DND-41 (cell line): ENCODE data around the gene ANKMY1.

Experiments
- ATAC-seq: fragments of 200-7000 bp; cut with Tn5 transposase; 3 replicates; pipeline ENCODE4 v1.9.1; 2021; ENCODE audit warnings: low read depth; ENCODE audit not compliant: insufficient read depth
- DNase-seq: peaks from one replicate; pipeline ENCODE4 v3.0.0-alpha.2; 2020
- H2AFZ ChIP-seq: 2 replicates; pipeline ENCODE4 v1.6.0; 2012; ENCODE audit warnings: low read depth, low read length
- H3K27ac ChIP-seq: 2 replicates; pipeline ENCODE4 v1.5.1; 2012; ENCODE audit warnings: low read length, inconsistent platforms
- H3K27me3 ChIP-seq: fragments of 200-600 bp; sonication (generic); 2 replicates; pipeline ENCODE4 v1.6.0; 2012; ENCODE audit warnings: low read length, mild to moderate bottlenecking, inconsistent platforms; ENCODE audit not compliant: insufficient read depth, poor library complexity
- H3K36me3 ChIP-seq: 2 replicates; pipeline ENCODE4 v1.5.1; 2012; ENCODE audit warnings: low read length, inconsistent platforms; ENCODE audit not compliant: insufficient read depth
- H3K4me1 ChIP-seq: 2 replicates; pipeline ENCODE4 v1.5.1; 2012; ENCODE audit warnings: mild to moderate bottlenecking, low read length; ENCODE audit not compliant: insufficient read depth
- H3K4me2 ChIP-seq: 2 replicates; pipeline ENCODE4 v1.6.0; 2012; ENCODE audit warnings: mild to moderate bottlenecking, moderate library complexity, low read length, inconsistent platforms; ENCODE audit not compliant: insufficient read depth
- H3K4me3 ChIP-seq, 2 experiments: fragments of 200-600 bp in 1 of 2; shearing (Covaris generic) in 1 of 2; 2 replicates each; pipeline ENCODE4 v1.5.1; 2012 to 2016; ENCODE audit warnings: inconsistent platforms in 2 of 2, low read length in 2 of 2, mild to moderate bottlenecking in 2 of 2, low read depth in 1 of 2, moderate library complexity in 1 of 2
- H3K79me2 ChIP-seq: 2 replicates; pipeline ENCODE4 v1.6.0; 2012; ENCODE audit warnings: low read length, inconsistent platforms; ENCODE audit not compliant: insufficient read depth
- H3K9ac ChIP-seq: 2 replicates; pipeline ENCODE4 v1.6.0; 2012; ENCODE audit warnings: low read depth, mild to moderate bottlenecking, inconsistent platforms, low read length, moderate library complexity
- H3K9me3 ChIP-seq: 2 replicates; pipeline ENCODE4 v1.5.1; 2012; ENCODE audit warnings: low read length, moderate library complexity, mild to moderate bottlenecking, inconsistent platforms; ENCODE audit not compliant: insufficient read depth, severe bottlenecking
- H4K20me1 ChIP-seq: 2 replicates; pipeline ENCODE4 v1.6.0; 2012; ENCODE audit warnings: low read length; ENCODE audit not compliant: insufficient read depth
- EZH2 ChIP-seq: IDR thresholded peaks from 3 replicates; pipeline ENCODE4 v1.6.1; 2012; ENCODE audit warnings: borderline replicate concordance, low read depth, mild to moderate bottlenecking, moderate library complexity, low read length, inconsistent platforms; ENCODE audit not compliant: severe bottlenecking
- TF ChIP-seq, protein P1 (sequence below): IDR thresholded peaks from 2 replicates; pipeline ENCODE4 v1.5.1; 2012; ENCODE audit warnings: borderline replicate concordance, low read length, moderate library complexity, mild to moderate bottlenecking; ENCODE audit not compliant: poor library complexity, severe bottlenecking; ENCODE audit errors: extremely low read depth

The ANKMY1 gene

DNA sequence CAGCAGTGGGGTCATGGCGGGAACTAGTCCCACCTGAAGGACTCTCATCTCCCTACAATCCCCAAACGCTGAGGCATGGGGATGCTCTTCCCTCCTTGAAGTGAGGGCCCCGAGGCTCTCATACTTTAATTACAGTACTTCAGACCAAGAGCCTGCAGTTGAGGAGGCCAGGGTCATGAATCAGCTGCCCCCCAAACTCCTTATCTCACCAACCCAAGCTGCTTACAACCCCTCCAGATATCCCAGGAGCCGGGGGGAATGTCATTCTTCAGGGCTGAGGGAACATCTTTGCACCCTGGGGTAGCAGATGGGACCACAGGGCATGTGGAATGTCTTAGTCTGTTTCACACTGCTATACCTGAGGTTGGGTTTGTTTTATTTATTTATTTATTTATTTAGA is 26.0 kb upstream of the ANKMY1 start:
- peaks cover 43% of the 10 kb centered on the region for H3K4me1 ChIP-seq
- DNase-seq (no peak), ATAC-seq (no peak)
- no peak for TF ChIP-seq EZH2
- TF ChIP-seq, protein P1, sequence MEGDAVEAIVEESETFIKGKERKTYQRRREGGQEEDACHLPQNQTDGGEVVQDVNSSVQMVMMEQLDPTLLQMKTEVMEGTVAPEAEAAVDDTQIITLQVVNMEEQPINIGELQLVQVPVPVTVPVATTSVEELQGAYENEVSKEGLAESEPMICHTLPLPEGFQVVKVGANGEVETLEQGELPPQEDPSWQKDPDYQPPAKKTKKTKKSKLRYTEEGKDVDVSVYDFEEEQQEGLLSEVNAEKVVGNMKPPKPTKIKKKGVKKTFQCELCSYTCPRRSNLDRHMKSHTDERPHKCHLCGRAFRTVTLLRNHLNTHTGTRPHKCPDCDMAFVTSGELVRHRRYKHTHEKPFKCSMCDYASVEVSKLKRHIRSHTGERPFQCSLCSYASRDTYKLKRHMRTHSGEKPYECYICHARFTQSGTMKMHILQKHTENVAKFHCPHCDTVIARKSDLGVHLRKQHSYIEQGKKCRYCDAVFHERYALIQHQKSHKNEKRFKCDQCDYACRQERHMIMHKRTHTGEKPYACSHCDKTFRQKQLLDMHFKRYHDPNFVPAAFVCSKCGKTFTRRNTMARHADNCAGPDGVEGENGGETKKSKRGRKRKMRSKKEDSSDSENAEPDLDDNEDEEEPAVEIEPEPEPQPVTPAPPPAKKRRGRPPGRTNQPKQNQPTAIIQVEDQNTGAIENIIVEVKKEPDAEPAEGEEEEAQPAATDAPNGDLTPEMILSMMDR = no peak
- H3K27ac ChIP-seq = peak overlapping the region; percentile 57
- H3K79me2 ChIP-seq = peaks cover 82% of the 10 kb centered on the region
- H4K20me1 ChIP-seq = peaks cover 62% of the 10 kb centered on the region
- H3K9ac ChIP-seq = no peak overlapping the region
- H3K4me3 ChIP-seq = no peak overlapping the region
- H2AFZ ChIP-seq = no peak overlapping the region
- H3K36me3 ChIP-seq = peaks cover 11% of the 10 kb centered on the region
- peak overlapping the region; percentile 40; the same call in 1 of the 2 replicates for H3K4me2 ChIP-seq
- no peaks in the 10 kb centered on the region for H3K27me3 ChIP-seq
- no peaks in the 10 kb centered on the region for H3K9me3 ChIP-seq

DNA sequence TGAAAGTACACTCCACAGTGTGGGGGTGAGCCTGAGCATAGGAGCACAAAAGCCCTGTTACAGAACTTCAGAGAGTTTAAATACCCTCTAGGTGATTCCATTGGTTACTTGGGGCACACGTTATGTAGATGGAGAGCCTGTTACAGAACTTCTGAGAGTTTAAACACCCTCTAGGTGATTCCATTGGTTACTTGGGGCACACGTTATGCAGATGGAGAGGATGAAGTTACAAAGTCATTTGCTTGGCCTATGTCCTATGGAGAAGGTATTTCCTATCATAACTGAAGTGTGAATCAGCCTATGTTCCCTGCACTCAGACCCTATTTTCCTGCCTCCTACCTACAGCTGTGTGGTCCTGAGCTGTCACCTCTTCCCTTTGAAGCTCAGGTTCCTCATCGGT is 25.0 kb upstream of the ANKMY1 start:
- H2AFZ ChIP-seq = no peak overlapping the region
- peaks cover 20% of the 10 kb centered on the region for H3K36me3 ChIP-seq
- DNase-seq = no peak
- H3K4me1 ChIP-seq = peaks cover 33% of the 10 kb centered on the region
- H3K4me3 ChIP-seq = no peak overlapping the region
- H3K9ac ChIP-seq = no peak overlapping the region
- ATAC-seq = no peak
- H3K27me3 ChIP-seq = no peaks in the 10 kb centered on the region
- no peak overlapping the region for H3K4me2 ChIP-seq
- H4K20me1 ChIP-seq = peaks cover 61% of the 10 kb centered on the region
- peaks cover 73% of the 10 kb centered on the region for H3K79me2 ChIP-seq
- H3K9me3 ChIP-seq = no peaks in the 10 kb centered on the region
- no peak overlapping the region for H3K27ac ChIP-seq
- TF ChIP-seq, protein P1 = no peak
- TF ChIP-seq EZH2 = no peak

DNA sequence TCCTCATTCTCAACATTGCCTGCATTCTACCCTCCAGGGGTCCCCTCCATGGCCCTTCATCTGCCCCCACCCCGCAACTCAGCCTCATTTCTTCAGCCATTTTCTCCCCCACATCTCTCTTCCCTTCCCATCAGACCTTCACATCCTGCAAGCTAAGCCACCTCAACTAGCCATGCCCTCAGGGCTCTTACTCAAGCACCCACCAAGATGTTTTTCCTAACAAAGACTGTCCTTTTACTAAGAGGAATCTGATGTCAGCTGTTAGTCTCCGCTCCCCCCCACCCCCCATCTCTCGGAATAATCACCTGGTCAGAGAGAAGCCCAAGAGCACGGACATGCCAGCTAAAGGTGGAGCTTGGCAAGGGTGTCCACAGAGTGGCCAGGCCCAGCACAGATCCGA is 24.0 kb upstream of the ANKMY1 start:
- Histone ChIP-seq H3K9ac (no peak overlapping the region), H3K79me2 (peaks cover 63% of the 10 kb centered on the region), H4K20me1 (peaks cover 60% of the 10 kb centered on the region), H2AFZ (no peak overlapping the region), H3K9me3 (no peaks in the 10 kb centered on the region), H3K4me3 (no peak overlapping the region), H3K4me2 (no peak overlapping the region), H3K27me3 (no peaks in the 10 kb centered on the region), H3K27ac (no peak overlapping the region), H3K36me3 (peaks cover 30% of the 10 kb centered on the region), H3K4me1 (peaks cover 26% of the 10 kb centered on the region)
- TF ChIP-seq, protein P1 = no peak
- no peak for TF ChIP-seq EZH2
- ATAC-seq = no peak
- no peak for DNase-seq
